ENCODE measurements around the gene GABPB2.

Gene GABPB2

GRCh38 chr1:151133018-151133806 lies 62.7 kb downstream of the GABPB2 start:
- DNase-seq, result no peak

- DNase-seq, result no peak
Measured at GRCh38 chr1:151134396-151134795, 63.8 kb downstream of the GABPB2 start.

GRCh38 chr1:151134991-151135390 lies 64.4 kb downstream of the GABPB2 start:
- no peak for DNase-seq

GRCh38 chr1:151135433-151136385 lies 65.1 kb downstream of the GABPB2 start:
- DNase-seq, result no peak

GRCh38 chr1:151137789-151138188 lies 67.2 kb downstream of the GABPB2 start:
- no peak for DNase-seq

GRCh38 chr1:151142411-151143056 lies 72.0 kb downstream of the GABPB2 start:
- no peak for DNase-seq

GRCh38 chr1:151143057-151143435 lies 72.5 kb downstream of the GABPB2 start:
- DNase-seq, result no peak

GRCh38 chr1:151143986-151144385 lies 73.4 kb downstream of the GABPB2 start:
- DNase-seq, result no peak

- no peak for DNase-seq
Measured at GRCh38 chr1:151144474-151145303, 74.1 kb downstream of the GABPB2 start.

- peak; percentile 36 for DNase-seq
Measured at GRCh38 chr1:151145304-151146071, 74.9 kb downstream of the GABPB2 start.

GRCh38 chr1:151146072-151146411 lies 75.5 kb downstream of the GABPB2 start:
- DNase-seq, result no peak

GRCh38 chr1:151146412-151147131 lies 76.0 kb downstream of the GABPB2 start, which contains the start of gene SEMA6C:
SEMA6C (minus strand) TSS chr1:151146631; CDS start chr1:151142621, 4,010 bp downstream.
- DNase-seq, result peak; percentile 91

GRCh38 chr1:151147132-151147503 lies 76.6 kb downstream of the GABPB2 start:
- DNase-seq, result no peak

- no peak for DNase-seq
Measured at GRCh38 chr1:151147665-151148064, 77.1 kb downstream of the GABPB2 start.

GRCh38 chr1:151156515-151156819 lies 85.9 kb downstream of the GABPB2 start, which contains the start of gene TNFAIP8L2:
TNFAIP8L2 (plus strand) TSS chr1:151156649; CDS start chr1:151158698, 2,049 bp downstream.
- peak; percentile 87 for DNase-seq

GRCh38 chr1:151157067-151157531 lies 86.5 kb downstream of the GABPB2 start:
- peak; percentile 50 for DNase-seq

- DNase-seq, result peak; percentile 76
Measured at GRCh38 chr1:151158326-151158725, 87.8 kb downstream of the GABPB2 start.

GRCh38 chr1:151158751-151159251 lies 88.2 kb downstream of the GABPB2 start:
- peak; percentile 21 for DNase-seq

- peak; percentile 68 for DNase-seq
Measured at GRCh38 chr1:151159373-151159772, 88.8 kb downstream of the GABPB2 start.

GRCh38 chr1:151164732-151165280 lies 94.2 kb downstream of the GABPB2 start:
- no peak for DNase-seq
